GM12878 (cell line): Measurements from ENCODE around the gene CACNA1B. TPM values are rescaled to one million over a fixed set of nuclear protein-coding genes. Genes with fewer than 3 reads are reported as not detected.

Source experiments
- ATAC-seq: fragments of 200-7000 bp; cut with Tn5 transposase; 3 replicates; pipeline ENCODE4 v1.9.1; 2020; ENCODE audit warnings: mild to moderate bottlenecking, moderate library complexity
- BruUV-seq: library from RNA; stranded (reverse); fragments of 400-500 nt; replicated peaks from 2 replicates; lab custom pipeline; 2021; lab: Mats Ljungman, UMichigan
- CTCF ChIA-PET: fragments of 300-600 bp; sonication (Branson Sonifier 250); formaldehyde crosslinking; extraction: SDS; loops from one replicate; lab custom pipeline; 2021; ENCODE audit warnings: inconsistent platforms; lab: Yijun Ruan, JAX
- POLR2A ChIA-PET: fragments of 350-600 bp; formaldehyde crosslinking; extraction: SDS; loops from one replicate; lab custom pipeline; 2021; ENCODE audit warnings: inconsistent platforms; lab: Charles Lee
- RAD21 ChIA-PET: fragments of 300-600 bp; sonication (Branson Sonifier 250); formaldehyde crosslinking; loops from one replicate; lab custom pipeline; 2023; ENCODE audit warnings: antibody characterized with exemption; ENCODE audit not compliant: unreplicated experiment; lab: Charles Lee
- SMC1A ChIA-PET: fragments of 300-600 bp; sonication (Branson Sonifier 250); formaldehyde crosslinking; loops from one replicate; lab custom pipeline; 2023; ENCODE audit not compliant: unreplicated experiment, uncharacterized antibody; lab: Charles Lee
- DNase-seq: peaks from one replicate; pipeline ENCODE4 v3.0.0-alpha.2; 2011; ENCODE audit warnings: low read depth, low spot score
- FAIRE-seq: peaks from 3 replicates; lab custom pipeline; 2011; peaks lifted over from hg19 to GRCh38; lab: Jason Lieb, UNC
- H2AFZ ChIP-seq: 2 replicates; pipeline ENCODE4 v1.6.0; 2011; ENCODE audit warnings: low read depth, low read length, control low read depth; ENCODE audit not compliant: control insufficient read depth
- H3K27ac ChIP-seq: 2 replicates; pipeline ENCODE4 v1.5.1; 2011; ENCODE audit warnings: control low read depth; ENCODE audit not compliant: control insufficient read depth, insufficient read depth
- H3K27me3 ChIP-seq, 2 experiments: replicated peaks in 1 of 2; 2 replicates each; pipeline versions ENCODE4 v1.6.0 to v1.6.1; 2011; ENCODE audit warnings: low read length in 1 of 2; ENCODE audit not compliant: control insufficient read depth in 2 of 2, insufficient read depth in 2 of 2
- H3K36me3 ChIP-seq, 2 experiments: 2 replicates each; pipeline ENCODE4 v1.5.1; 2011; ENCODE audit warnings: low read length in 1 of 2; ENCODE audit not compliant: control insufficient read depth in 2 of 2, insufficient read depth in 2 of 2
- H3K4me1 ChIP-seq: 2 replicates; pipeline ENCODE4 v1.6.1; 2011; ENCODE audit warnings: mild to moderate bottlenecking, low read length, moderate library complexity, mixed read lengths; ENCODE audit not compliant: control insufficient read depth, insufficient read depth
- H3K4me2 ChIP-seq: 2 replicates; pipeline ENCODE4 v1.6.0; 2011; ENCODE audit warnings: control low read depth; ENCODE audit not compliant: control insufficient read depth, insufficient read depth
- H3K4me3 ChIP-seq: fragments of 200-600 bp; sonication (generic); 2 replicates; pipeline ENCODE4 v1.5.1; 2016
- H3K79me2 ChIP-seq: 2 replicates; pipeline ENCODE4 v1.6.0; 2011; ENCODE audit warnings: low read length; ENCODE audit not compliant: control insufficient read depth, insufficient read depth
- H3K9ac ChIP-seq: 2 replicates; pipeline ENCODE4 v1.8.0; 2011; ENCODE audit warnings: low read length, control low read depth, mixed read lengths; ENCODE audit not compliant: control insufficient read depth, insufficient read depth
- H3K9me3 ChIP-seq: replicated peaks from 3 replicates; pipeline ENCODE4 v1.5.1; 2011; ENCODE audit warnings: mild to moderate bottlenecking, low read length; ENCODE audit not compliant: control insufficient read depth, insufficient read depth
- H4K20me1 ChIP-seq: 2 replicates; pipeline ENCODE4 v1.6.0; 2011; ENCODE audit not compliant: control insufficient read depth, insufficient read depth
- ASH2L ChIP-seq: fragments of 300-600, 200-600 bp; sonication (generic); IDR thresholded peaks from 2 replicates; pipeline ENCODE4 v1.6.1; 2017; ENCODE audit warnings: low read depth, mild to moderate bottlenecking, borderline replicate concordance
- CBX5 ChIP-seq: sonication (generic); IDR thresholded peaks from 2 replicates; pipeline ENCODE4 v1.6.1; 2016; ENCODE audit warnings: low read depth, moderate library complexity, mild to moderate bottlenecking, inconsistent platforms
- CREM ChIP-seq: IDR thresholded peaks from 2 replicates; pipeline ENCODE4 v1.6.1; 2014; ENCODE audit warnings: antibody characterized with exemption, low read depth
- DPF2 ChIP-seq: fragments of 450-650 bp; IDR thresholded peaks from 2 replicates; pipeline ENCODE4 v1.6.1; 2017; ENCODE audit warnings: mild to moderate bottlenecking
- ETV6 ChIP-seq, 2 experiments: fragments of 450-650 bp in 1 of 2; IDR thresholded peaks in 1 of 2; conservative IDR thresholded peaks in 1 of 2; 2 replicates each; pipeline ENCODE4 v1.6.1; 2014; ENCODE audit warnings: antibody characterized with exemption in 1 of 2, borderline replicate concordance in 1 of 2, low read depth in 1 of 2, mild to moderate bottlenecking in 1 of 2, moderate library complexity in 1 of 2
- FOXM1 ChIP-seq: IDR thresholded peaks from 2 replicates; pipeline ENCODE4 v1.6.1; 2012; ENCODE audit warnings: low read depth, mild to moderate bottlenecking, inconsistent platforms, low read length, moderate library complexity
- IRF5 ChIP-seq: fragments of 450-650 bp; IDR thresholded peaks from 2 replicates; pipeline ENCODE4 v1.6.1; 2017; ENCODE audit warnings: borderline replicate concordance
- JUND ChIP-seq: IDR thresholded peaks from 2 replicates; pipeline ENCODE4 v1.6.1; 2012; ENCODE audit warnings: low read depth, mild to moderate bottlenecking, low read length, improper control_type of control experiment, moderate library complexity
- LARP7 ChIP-seq: fragments of 450-650 bp; IDR thresholded peaks from 2 replicates; pipeline ENCODE4 v1.6.1; 2017; ENCODE audit warnings: mild to moderate bottlenecking
- NFYA ChIP-seq: IDR thresholded peaks from 2 replicates; pipeline ENCODE4 v1.6.1; 2011; ENCODE audit warnings: low read depth, mild to moderate bottlenecking, low read length, improper control_type of control experiment, borderline replicate concordance
- POLR2AphosphoS5 ChIP-seq: IDR thresholded peaks from 2 replicates; pipeline ENCODE4 v1.6.1; 2011; ENCODE audit warnings: mild to moderate bottlenecking, low read length, inconsistent platforms
- RB1 ChIP-seq: fragments of 450-650 bp; formaldehyde crosslinking; IDR thresholded peaks from 2 replicates; pipeline ENCODE4 v1.6.1; 2017; ENCODE audit warnings: mild to moderate bottlenecking, borderline replicate concordance
- WGBS: methylation state at CpG from one replicate; pipeline ENCODE4 v1.1.6; 2016; ENCODE audit warnings: low lambda C conversion rate; ENCODE audit not compliant: insufficient replicate concordance, insufficient coverage; ENCODE audit errors: missing lambda C conversion rate; 5-methylcytosine and 5-hydroxymethylcytosine counted together
- in situ Hi-C: fragments of 300-500 bp; cut with MboI; formaldehyde crosslinking; loops from 9 replicates; pipeline ENCODE4 v1.14.3; 2018; ENCODE audit warnings: mixed read lengths
- intact Hi-C: fragments of 100-400 bp; cut with micrococcal nuclease; formaldehyde crosslinking; loops from one replicate; pipeline ENCODE4 v1.14.2; 2022; ENCODE audit not compliant: unreplicated experiment
- polyA plus RNA-seq, 11 experiments: library from polyadenylated mRNA; depleted of rRNA in 4 of 11; unstranded in 6 of 11; stranded (reverse) in 5 of 11; fragments of >200 nt; fragmentation: Nextera tagmentation in 4 of 11; fragmentation: Illumina TruSeq in 1 of 11; extraction: Ambion mirVana in 4 of 11; extraction: Trizol in 1 of 11; gene quantifications; 1 replicate in 1 of 11; 2 replicates in 10 of 11; pipeline versions ENCODE4 v1.2.1 to v1.2.3, GENCODE V29; 2011 to 2016; ENCODE audit warnings: inconsistent platforms in 2 of 11, missing spikeins in 2 of 11, low read depth in 1 of 11
- total RNA-seq, 4 experiments: library from RNA; depleted of rRNA in 3 of 4; stranded (reverse); fragments of >200 nt in 3 of 4; fragmentation: Illumina TruSeq in 1 of 4; extraction: Trizol in 1 of 4; gene quantifications; 2 replicates each; pipeline versions ENCODE4 v1.2.1 to v1.2.3, GENCODE V29; 2013 to 2021
- TF ChIP-seq, protein P1 (sequence below): fragments of 450-650 bp; IDR thresholded peaks from 2 replicates; pipeline ENCODE4 v1.6.1; 2016; ENCODE audit warnings: mild to moderate bottlenecking
- TF ChIP-seq, protein P2 (sequence below): IDR thresholded peaks from 2 replicates; pipeline ENCODE4 v1.6.1; 2011; ENCODE audit warnings: borderline replicate concordance, low read depth, mild to moderate bottlenecking, moderate library complexity, mixed read lengths, low read length; ENCODE audit not compliant: insufficient read depth; ENCODE audit errors: extremely low read length
- TF ChIP-seq, protein P3 (sequence below): IDR thresholded peaks from 2 replicates; pipeline ENCODE4 v1.6.1; 2012; ENCODE audit warnings: improper control_type of control experiment, low read depth, low read length; ENCODE audit not compliant: insufficient replicate concordance

The CACNA1B gene
- total and polyA plus RNA-seq, 10 of the 15 experiments (the other 5 are each of a cell fraction or from before 2014, with no cell fraction given) = 0.01 to 0.03 (median 0.01) TPM; not detected in 7

DNA sequence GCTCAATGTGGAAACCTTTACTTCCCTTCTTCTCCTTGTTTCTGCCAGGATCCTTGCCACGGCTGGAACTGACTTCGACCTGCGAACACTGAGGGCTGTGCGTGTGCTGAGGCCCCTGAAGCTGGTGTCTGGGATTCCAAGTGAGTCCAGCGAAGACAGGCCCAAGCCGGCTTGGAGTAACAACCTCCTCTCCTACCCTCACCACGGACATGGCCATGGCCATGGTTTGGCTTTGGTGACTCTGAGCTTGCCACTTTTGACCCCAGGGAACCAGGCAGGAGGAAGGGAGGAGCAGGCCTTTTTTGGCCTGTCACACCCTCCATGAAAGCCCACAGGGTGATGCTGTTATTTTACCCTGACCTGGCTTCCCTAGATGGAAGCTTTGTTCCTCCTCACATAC is 35.5 kb downstream of the CACNA1B start:
- Histone ChIP-seq H3K79me2 (no peaks in the 10 kb centered on the region), H2AFZ (no peak overlapping the region), H3K36me3 (no peaks in the 10 kb centered on the region), H3K4me3 (no peak overlapping the region), H3K9me3 (no peaks in the 10 kb centered on the region; the same call in 2 of the 3 replicates), H3K4me1 (no peaks in the 10 kb centered on the region), H3K27me3 (no peaks in the 10 kb centered on the region), H3K4me2 (no peak overlapping the region), H3K9ac (no peak overlapping the region), H4K20me1 (no peaks in the 10 kb centered on the region), H3K27ac (no peak overlapping the region)
- CTCF ChIA-PET = no interaction called here
- in situ Hi-C loops (no loop called here), intact Hi-C loops (loop anchor here (10.0 kb wide), 2 partner anchors 62 to 238 kb away; no protein-coding TSS in a partner anchor)
- FAIRE-seq (no peak), DNase-seq (no peak), ATAC-seq (no peak)
- TF ChIP-seq POLR2AphosphoS5 (no peak), DPF2 (no peak), LARP7 (no peak), NFYA (no peak), IRF5 (no peak), JUND (no peak), CBX5 (no peak), ASH2L (no peak), ETV6 (conservative IDR thresholded peaks at IDR 0.05 in 1 of 2, IDR thresholded peaks at IDR 0.05 in 1 of 2; ENCODE audit: borderline replicate concordance in 1 of 2, low read depth in 1 of 2) (no peak), FOXM1 (no peak), RB1 (no peak), CREM (no peak)
- TF ChIP-seq, protein P1, sequence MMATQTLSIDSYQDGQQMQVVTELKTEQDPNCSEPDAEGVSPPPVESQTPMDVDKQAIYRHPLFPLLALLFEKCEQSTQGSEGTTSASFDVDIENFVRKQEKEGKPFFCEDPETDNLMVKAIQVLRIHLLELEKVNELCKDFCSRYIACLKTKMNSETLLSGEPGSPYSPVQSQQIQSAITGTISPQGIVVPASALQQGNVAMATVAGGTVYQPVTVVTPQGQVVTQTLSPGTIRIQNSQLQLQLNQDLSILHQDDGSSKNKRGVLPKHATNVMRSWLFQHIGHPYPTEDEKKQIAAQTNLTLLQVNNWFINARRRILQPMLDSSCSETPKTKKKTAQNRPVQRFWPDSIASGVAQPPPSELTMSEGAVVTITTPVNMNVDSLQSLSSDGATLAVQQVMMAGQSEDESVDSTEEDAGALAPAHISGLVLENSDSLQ = no peak
- TF ChIP-seq, protein P2, sequence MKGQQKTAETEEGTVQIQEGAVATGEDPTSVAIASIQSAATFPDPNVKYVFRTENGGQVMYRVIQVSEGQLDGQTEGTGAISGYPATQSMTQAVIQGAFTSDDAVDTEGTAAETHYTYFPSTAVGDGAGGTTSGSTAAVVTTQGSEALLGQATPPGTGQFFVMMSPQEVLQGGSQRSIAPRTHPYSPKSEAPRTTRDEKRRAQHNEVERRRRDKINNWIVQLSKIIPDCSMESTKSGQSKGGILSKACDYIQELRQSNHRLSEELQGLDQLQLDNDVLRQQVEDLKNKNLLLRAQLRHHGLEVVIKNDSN = no peak
- TF ChIP-seq, protein P3, sequence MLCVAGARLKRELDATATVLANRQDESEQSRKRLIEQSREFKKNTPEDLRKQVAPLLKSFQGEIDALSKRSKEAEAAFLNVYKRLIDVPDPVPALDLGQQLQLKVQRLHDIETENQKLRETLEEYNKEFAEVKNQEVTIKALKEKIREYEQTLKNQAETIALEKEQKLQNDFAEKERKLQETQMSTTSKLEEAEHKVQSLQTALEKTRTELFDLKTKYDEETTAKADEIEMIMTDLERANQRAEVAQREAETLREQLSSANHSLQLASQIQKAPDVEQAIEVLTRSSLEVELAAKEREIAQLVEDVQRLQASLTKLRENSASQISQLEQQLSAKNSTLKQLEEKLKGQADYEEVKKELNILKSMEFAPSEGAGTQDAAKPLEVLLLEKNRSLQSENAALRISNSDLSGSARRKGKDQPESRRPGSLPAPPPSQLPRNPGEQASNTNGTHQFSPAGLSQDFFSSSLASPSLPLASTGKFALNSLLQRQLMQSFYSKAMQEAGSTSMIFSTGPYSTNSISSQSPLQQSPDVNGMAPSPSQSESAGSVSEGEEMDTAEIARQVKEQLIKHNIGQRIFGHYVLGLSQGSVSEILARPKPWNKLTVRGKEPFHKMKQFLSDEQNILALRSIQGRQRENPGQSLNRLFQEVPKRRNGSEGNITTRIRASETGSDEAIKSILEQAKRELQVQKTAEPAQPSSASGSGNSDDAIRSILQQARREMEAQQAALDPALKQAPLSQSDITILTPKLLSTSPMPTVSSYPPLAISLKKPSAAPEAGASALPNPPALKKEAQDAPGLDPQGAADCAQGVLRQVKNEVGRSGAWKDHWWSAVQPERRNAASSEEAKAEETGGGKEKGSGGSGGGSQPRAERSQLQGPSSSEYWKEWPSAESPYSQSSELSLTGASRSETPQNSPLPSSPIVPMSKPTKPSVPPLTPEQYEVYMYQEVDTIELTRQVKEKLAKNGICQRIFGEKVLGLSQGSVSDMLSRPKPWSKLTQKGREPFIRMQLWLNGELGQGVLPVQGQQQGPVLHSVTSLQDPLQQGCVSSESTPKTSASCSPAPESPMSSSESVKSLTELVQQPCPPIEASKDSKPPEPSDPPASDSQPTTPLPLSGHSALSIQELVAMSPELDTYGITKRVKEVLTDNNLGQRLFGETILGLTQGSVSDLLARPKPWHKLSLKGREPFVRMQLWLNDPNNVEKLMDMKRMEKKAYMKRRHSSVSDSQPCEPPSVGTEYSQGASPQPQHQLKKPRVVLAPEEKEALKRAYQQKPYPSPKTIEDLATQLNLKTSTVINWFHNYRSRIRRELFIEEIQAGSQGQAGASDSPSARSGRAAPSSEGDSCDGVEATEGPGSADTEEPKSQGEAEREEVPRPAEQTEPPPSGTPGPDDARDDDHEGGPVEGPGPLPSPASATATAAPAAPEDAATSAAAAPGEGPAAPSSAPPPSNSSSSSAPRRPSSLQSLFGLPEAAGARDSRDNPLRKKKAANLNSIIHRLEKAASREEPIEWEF = no peak
- POLR2A ChIA-PET = no interaction called here
- WGBS = 49% methylated on average over 7 of the region's 7 CpGs
- RAD21 ChIA-PET = no interaction called here
- SMC1A ChIA-PET = no interaction called here
- BruUV-seq = no TSS peak
